Stimulated activated CD8-positive, alpha-beta memory T cell treated with anti-CD3 and anti-CD28 coated beads, Interleukin-15, amount 100 ng/mL, for 48 hours (primary cell): Measurements from ENCODE around the gene MIEF2.

ENCODE experiments used
- DNase-seq, 2 donors: peaks; one replicate each; pipeline ENCODE4 v3.0.0-alpha.2; 2020; ENCODE audit warnings: low read depth in 2 of 2

The MIEF2 gene

DNA sequence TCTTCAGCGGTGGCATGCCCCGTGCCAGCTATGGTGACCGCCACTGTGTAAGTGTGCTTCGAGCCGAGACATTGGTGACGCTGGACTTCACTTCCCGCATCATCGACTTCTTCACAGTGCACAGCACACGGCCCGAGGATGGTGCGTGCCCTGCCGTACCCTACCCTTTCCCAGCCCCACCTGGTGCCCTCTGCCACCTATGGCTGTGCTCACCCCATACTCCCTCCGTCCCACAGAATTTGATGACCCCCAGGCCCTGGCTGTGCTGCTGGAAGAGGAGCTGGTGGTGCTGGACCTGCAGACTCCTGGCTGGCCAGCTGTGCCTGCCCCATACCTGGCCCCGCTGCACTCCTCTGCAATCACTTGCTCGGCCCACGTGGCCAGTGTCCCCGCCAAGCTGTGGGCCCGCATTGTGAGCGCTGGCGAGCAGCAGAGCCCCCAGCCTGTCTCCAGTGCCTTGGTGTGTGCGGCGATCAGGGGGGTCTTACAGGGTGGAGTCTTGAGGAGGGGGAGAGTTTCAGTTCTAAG lies 25.5 kb upstream of the MIEF2 start:
- DNase-seq: no peak

DNA sequence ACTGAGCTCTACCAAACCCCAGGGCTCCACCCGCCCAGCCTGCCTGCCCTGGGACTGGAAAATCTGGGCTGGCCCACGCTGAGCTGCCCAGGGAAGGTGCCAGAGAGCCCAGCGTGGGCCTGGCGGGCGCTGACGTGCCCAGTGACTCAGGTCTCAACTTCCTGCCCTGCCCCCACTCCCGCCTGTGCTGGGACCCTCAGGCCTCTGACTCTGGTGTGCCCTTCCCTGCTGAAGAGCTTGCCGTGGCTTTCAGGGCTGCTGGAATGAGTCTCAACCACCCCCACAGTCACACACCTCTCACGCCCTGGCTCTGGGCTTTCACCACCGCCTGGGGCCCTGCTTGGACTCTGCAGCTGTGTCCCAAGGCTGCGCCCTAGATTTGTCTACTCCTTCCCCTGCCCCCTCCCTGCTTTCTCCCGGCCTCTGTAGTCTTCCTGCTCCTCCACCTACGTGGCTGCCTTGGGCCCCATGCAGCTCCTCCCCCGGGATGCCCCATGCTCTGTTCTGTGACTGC lies 24.7 kb upstream of the MIEF2 start:
- peak; percentile 55 for DNase-seq

DNA sequence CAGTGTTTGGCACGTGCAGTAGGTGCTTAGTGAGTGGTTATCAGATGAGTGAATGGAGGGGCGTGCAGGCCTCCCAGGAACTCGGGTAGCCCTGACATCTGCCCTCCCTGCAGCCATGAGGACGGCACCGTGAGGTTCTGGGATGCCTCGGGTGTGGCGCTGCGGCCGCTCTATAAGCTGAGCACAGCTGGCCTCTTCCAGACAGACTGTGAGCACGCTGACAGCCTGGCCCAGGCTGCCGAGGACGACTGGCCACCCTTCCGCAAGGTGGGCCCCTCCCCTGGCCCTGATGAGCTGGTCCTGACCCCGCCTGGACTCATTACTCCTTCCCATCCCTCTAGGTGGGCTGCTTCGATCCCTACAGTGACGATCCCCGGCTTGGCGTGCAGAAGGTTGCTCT lies 24.0 kb upstream of the MIEF2 start:
- no peak for DNase-seq

DNA sequence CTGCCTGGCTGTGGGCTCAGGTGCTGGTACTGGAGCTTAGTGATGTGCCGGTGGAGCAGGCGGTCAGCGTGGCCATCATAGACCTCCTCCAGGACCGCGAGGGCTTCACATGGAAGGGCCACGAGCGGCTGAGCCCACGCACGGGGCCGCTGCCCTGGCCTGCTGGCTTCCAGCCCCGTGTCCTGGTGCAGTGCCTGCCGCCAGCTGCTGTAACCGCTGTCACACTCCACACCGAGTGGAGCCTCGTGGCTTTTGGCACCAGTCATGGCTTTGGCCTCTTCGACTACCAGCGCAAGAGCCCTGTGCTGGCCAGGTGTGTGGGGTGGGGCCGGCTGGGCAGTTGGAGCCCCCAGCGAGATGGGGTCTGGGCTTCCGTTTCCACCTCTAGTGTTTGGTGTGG lies 23.0 kb upstream of the MIEF2 start:
- DNase-seq: no peak

DNA sequence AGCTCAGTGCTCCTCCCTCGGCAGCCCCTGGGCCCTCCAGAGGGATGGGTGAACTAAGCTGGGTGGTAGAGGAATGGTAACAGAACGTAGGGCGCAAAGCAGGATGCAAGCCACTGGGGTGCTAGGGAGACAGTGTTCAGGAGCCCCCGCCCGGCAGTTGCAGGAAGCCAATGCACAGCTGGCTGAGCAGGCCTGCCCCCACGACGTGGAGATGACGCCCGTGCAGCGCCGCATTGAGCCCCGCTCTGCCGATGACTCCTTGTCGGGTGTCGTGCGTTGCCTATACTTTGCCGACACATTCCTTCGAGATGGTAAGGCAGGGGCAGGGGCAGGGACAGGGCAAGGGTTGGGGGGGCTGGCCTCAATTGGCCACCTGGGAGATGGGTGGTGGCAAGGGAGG lies 22.2 kb upstream of the MIEF2 start:
- no peak for DNase-seq

DNA sequence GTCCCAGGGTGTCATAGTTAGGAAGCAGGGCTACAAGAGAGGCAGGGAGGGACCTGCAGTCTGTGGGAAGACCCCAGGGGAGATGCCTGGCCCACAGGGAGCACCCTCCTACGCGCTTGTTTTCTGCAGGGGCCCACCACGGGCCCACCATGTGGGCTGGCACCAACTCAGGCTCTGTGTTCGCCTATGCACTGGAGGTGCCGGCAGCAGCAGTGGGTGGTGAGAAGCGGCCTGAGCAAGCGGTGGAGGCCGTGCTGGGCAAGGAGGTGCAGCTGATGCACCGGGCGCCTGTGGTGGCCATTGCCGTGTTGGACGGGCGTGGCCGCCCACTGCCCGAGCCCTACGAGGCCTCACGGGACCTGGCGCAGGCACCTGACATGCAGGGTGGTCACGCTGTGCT lies 20.0 kb upstream of the MIEF2 start:
- DNase-seq: no peak

DNA sequence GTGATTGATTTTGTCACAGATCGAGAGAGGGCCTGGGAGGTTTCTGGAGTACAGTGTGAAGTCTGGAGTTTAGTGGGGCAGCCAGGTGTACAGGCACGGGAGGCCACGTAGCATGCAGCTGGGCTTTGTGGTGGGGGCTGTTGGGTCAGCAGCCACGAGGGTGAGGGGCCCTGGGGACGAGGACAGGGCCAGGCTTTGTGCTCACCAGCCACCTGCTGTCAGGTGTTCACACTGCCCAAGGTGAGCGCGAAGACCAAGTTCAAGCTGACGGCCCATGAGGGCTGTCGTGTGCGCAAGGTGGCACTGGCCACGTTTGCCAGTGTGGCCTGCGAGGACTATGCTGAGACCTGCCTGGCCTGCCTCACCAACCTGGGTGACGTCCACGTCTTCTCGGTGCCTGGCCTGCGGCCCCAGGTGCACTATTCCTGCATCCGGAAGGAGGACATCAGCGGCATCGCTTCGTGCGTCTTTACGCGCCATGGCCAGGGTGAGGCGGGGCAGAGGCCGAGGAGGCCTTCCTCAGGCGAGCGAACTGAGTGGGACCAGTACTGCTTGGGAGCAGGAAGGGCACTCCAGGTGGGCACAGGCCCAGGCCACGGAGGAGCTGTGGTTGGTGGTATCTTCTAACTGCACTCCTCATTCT lies 19.1 kb upstream of the MIEF2 start:
- DNase-seq: no peak

DNA sequence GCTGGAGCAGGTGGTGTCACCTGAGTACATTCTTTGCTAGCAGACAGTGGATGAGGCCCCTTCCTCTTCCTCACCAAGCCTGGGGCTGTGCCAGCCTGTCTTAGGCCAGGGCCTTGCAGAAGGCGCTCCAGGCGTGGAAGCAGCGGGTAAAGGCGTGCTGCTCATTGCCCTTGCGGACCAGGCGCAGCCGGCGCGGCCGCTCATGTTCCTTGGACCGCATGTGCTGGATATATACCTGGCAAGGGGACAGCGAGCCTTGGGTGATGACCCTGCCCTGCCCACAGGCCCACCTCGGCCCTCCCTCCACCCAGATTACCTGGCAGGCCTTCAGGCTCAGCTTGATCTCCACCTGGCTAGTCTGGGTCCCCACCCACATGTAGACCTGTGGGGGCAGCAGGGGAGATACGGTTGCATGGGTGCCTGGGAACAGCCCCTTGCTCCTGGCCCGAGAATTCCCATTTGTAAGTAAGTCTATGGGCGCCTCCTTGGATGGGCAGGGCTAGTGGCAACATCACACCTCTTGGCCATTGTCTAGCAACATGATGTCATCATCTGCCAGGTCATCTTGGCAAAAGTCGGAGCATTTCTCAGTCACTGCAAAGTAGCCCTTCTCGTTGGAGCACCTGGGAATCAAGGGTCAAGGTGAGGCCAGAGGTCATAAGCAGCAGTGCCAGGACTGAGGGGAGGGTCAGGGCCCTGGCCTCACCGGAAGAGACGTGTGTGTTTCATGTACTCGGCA lies 15.3 kb upstream of the MIEF2 start:
- no peak for DNase-seq

DNA sequence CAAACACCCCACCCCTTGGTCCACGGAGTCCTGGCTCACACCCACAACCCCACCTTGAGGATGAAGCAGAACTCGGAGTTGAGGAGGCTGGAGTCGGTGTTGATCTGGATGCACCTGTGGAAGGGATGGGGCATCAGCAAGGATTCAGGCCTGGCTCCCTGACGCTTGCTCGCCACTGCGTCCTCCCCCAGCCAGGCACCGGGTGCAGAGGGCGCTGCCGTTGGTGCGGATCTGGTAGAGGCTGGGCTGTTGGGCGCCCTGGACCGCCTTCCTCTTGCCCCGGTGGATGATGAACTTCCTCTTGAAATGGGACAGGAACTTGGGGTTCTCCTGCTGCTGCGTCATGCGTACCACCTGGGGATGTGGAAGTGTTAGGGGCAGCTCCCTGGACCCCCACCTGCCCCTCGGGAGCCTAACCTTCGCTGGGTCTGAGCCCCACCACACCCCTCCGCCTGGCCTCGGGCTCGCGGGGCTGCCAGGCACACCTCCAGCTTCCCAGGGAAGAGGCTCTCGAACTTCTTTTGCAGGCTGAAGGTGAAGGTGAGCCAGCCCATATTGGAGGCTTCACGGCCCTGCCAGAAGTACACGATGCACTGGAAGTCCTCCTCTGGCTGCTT lies 14.2 kb upstream of the MIEF2 start:
- no peak for DNase-seq

DNA sequence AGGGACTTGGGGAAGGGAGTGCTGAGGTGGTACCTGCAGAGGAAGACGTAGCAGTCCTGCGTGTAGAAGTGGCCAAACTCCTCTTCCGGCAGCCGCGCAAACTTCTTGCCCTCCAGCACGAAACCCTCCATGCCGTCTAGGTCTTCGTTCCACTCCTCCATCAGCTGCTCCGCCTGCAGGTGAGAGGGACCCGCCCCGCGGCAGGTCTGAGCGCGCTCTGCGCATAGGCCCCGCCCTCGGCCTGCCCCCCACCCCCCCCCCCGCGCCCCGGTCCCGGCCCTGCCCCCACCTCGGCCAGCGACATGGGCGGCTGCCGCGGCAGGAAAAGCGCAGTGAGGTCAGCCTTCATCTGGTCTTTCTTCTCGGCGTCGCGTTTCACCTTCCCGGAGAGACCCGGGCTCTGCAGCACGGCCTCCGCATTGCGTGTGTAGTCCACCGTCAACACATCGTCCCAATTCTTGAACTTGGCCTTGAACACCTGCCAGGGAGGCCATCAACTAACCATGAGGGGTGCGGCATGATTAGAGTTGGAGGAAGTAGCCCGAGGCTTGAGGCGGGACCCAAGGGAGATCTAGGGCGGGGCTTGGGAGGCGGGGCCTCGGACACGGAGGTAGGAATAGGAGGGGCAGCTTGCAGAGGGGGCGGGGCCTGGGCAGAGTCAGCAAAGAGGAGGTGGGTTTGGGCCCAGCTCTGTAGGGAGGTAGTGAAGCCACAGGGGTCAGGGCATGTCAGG lies 13.4 kb upstream of the MIEF2 start:
- peak in 1 of 2 donors; percentile 34 for DNase-seq

DNA sequence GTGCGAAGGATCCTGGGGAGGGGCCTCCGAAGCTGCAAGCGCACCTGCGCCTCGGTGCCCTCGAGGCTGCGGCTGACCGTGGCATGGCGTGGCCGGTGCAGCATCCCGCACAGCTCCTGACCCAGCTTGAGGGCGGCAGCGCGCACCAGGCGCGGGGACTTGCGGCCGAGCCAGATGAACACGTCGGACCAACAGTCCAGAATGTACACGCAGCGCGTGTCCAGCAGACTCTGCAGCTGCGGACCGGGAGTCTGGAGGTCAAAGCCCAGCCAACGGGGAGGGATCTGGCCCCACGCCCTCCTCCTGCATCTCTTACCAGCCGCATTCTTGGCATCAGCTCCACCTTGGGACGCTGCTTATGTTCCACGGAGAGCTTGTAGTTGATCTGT lies 12.9 kb upstream of the MIEF2 start:
- DNase-seq: no peak

DNA sequence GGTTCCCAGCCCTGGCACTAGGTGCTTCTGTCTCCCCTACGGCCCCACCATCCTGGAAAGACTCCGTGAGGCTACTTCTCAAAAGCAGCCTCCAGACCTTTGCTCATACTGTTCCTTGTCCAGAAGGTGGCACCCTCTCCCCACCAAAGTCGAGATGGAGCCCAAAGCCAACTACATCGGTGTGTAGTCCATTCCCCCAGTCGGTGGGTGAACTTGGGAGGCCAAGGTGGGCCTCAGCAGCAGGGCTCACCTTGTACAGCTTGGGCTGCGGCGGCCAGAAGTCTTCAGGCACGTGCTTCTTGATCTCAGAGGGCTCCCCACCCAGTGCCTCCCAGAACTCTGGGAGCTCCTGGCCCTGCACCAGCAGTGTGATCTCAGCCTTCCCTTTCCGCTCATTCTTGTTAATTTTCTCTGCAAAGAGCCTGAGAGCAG lies 12.1 kb upstream of the MIEF2 start:
- peak in 1 of 2 donors; percentile 39 for DNase-seq

DNA sequence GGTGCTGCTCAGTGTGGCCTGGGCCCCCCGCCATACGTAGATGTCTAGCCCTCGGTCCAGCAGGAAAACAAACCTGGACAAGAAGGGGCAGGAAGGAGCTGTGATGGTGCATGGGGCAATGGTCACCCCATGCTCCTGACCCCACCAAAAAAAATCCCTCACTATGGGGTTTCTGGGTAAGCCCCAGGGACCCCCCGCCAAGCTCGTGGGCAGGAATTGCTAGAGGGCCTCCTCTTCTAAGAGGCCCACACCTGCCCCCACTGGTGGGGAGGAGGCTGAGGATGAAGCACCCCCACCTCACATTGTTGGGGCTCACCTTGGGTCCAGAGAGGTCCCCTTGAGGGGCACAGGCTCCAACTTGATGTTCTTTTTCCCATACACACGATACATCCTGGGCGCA lies 11.7 kb upstream of the MIEF2 start:
- DNase-seq: no peak

DNA sequence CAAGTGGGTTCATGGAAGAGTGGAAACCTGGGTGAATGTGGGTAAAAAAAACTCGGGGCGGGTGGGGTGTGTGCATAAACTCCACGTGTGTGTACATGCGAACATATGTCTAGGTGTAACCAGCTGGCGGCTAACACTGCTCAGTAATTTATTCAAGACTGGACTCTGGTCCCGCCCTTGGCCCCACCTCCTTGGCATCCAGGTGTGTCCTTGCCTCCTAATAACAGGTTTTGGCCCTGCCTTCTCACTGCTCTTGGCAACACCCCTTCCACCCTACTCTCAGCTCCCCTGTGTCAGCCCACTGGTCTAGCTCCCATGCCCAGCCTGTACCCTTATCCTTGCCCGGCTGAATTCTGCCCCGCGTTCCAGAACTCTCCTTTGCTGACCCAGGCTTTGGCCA lies 10.2 kb upstream of the MIEF2 start:
- no peak for DNase-seq

DNA sequence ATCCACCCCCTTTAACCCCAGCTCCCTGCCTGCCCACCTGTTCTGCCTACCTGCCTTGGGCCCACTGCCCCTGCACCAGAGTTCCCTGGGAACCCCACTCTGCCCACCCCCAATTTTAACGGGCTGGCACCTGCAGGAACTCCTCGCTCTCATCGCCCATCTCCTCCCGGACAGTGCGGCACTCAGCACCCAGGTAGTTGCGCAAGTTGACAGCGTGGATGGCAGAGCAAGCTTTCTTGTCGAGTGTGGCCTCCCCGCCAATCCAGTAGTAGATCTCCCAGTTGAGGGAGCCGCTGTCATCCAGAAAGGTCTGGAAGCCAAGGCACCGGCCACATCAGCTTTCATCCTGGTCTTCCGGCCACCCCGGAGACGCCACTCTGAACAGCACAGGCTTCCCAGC lies 9.8 kb upstream of the MIEF2 start:
- no peak for DNase-seq

DNA sequence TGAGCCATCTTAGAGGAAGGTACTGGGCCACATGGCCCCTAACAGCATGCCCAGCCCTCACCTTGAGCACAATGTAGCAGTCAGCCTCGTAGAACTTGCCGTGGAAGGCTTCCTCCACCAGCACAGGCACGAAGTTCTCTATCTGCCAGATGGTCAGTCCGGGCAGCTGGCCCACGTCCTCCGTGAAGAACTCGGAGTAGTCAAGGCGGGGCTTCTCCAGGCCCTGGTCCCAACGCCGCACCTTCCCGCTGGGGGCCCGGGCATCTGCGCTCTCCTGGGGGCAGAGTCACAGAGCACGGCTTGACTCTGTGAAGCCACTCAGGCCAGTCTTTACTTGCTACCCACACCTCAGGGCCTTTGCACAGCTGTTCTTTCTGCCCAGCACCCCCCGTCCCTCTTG lies 9.3 kb upstream of the MIEF2 start:
- no peak for DNase-seq

DNA sequence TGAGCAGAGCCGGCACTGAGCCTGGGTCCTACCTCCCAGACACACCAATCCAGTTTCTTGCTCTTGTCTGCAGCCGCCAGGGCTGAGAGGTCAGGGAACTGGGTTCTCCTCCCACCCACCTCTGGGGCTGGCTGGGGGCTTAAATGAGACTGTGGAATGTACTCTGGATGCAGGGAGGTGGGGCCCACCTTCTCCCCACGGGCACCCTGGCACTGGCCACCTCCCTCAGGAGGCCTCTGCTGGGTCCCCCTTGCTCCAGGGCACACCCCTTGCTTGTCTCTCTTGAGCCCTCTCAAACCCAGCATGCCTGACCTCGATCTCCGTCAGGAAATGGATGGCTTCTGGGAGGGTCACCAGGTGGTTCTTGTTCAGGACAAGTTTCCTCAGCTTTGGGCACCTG lies 8.3 kb upstream of the MIEF2 start:
- no peak for DNase-seq

DNA sequence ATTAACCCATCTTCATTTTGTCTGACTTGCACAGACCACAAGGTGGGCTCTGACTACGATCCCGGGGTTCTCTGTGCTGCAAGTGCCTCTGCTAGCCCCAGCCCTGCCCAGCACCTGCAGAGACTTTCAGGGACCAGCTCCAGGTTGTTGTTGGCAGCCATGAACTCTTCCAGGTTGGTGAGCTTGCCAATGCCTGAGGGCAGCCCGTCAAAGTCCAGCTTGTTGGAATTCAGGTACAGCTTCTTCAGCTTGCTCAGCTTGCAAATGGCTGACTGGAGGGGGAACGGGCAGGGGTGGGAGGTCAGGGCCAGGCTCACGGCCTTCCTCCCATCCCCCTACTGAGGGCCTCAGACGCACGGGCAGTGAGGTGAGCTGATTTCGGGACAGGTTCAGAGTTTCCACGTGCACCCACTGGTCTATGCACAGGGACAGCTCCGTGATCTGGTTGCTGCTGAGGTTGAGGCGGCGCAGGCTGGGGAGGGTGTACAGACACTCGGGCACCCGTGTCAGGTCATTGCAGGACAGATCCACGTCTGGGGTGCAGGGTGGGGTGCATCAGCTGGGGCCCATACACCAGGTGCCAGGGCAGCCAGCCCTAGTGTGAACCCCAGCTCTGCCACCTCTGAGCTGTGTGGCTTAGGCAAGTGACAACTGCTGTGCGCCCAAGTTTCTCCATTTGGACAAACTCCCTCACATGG lies 7.1 kb upstream of the MIEF2 start:
- no peak for DNase-seq

DNA sequence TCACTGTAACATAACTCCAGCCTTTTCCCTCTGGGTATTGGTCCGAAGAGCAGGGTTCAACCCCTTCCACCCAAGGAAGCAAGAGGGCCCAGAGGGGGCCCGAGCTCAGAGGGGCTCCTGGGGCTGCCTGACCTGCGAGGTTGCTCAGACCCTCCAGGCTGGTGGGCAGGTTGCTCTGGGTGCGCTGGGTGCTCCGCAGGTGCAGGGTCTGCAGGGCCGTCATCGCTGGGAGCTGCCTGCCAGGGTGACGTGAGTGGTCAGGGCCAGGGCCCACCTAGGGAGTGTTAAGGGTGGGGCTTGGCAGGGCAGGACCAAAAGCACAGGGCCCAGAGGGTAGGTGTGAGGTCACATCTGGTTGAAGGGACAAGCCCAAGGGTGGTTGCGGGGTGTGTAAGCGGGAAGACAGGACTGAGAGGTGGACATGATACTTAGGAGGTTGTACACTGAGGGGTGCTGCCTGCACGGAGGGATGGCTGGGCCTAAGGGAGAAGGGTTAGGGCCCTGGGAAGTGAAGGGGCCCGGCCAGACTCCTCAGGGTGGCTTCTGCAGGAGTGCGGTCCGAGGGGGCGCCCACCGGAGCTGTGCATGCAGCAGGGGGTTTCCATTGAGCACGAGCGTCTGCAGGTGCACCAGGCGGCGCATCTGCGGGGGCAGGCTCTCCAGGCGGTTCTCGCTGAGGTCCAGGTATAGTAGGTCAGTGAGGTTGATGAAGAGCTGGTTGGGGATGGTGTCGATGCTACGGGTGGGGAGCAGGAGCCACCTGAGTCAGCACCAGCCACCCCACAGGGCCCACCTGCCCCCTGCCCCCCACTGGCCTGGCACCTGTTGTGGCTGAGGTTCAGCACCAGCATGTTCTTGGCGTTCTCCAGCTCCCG lies 6.3 kb upstream of the MIEF2 start:
- no peak for DNase-seq

DNA sequence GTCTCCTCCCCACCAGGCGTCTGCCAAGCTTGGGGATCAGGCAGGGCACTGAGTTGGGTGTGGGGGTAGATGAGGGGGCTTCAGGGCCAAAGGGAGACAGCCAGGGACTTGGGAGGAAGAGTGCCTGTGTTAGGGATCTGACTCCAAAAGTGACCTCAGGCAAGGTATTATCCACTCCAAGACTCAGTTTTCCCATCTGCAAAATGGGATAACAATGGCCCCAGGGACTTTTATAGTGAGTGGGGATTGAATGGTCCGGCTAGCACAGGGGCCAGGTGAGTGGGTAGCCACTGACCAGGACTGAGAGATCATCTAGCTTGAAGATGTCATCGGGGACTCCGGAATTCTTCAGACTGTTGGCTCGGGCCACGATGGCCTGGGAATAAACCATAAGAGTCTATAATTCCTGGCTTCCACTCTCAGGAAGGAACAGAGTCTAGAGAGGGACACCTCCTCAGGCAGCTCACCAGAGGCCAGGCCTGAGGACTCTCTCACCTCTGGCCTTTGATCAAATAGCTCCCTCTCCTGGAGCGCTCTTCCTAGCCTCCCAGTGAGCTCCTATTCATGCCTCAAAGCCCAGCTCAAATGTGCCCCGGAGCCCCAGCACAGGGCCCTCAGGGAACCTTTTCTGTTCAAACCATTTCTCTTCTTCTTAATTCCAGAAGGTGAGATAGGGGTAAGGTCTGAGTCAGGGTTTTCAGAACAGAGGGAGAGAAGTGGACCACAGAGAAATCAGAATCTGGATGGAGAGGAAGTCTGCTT lies 5.4 kb upstream of the MIEF2 start:
- DNase-seq: no peak
